Astrocyte (in vitro differentiated cells and primary cell): ENCODE measurements around the gene CACNA1C.

Experiments used
- EZH2 ChIP-seq: IDR thresholded peaks from 2 replicates; pipeline ENCODE4 v1.6.1; 2012; ENCODE audit warnings: mild to moderate bottlenecking, low read length, inconsistent platforms; ENCODE audit not compliant: insufficient read depth
- TF ChIP-seq, protein P1 (sequence below): IDR thresholded peaks from 2 replicates; pipeline ENCODE4 v1.5.1; 2011; ENCODE audit warnings: low read depth, mild to moderate bottlenecking, inconsistent platforms, low read length, moderate library complexity; ENCODE audit not compliant: insufficient read depth

GRCh38 chr12:2537868-2538541 lies 485.2 kb downstream of the CACNA1C start:
- TF ChIP-seq, protein P1, sequence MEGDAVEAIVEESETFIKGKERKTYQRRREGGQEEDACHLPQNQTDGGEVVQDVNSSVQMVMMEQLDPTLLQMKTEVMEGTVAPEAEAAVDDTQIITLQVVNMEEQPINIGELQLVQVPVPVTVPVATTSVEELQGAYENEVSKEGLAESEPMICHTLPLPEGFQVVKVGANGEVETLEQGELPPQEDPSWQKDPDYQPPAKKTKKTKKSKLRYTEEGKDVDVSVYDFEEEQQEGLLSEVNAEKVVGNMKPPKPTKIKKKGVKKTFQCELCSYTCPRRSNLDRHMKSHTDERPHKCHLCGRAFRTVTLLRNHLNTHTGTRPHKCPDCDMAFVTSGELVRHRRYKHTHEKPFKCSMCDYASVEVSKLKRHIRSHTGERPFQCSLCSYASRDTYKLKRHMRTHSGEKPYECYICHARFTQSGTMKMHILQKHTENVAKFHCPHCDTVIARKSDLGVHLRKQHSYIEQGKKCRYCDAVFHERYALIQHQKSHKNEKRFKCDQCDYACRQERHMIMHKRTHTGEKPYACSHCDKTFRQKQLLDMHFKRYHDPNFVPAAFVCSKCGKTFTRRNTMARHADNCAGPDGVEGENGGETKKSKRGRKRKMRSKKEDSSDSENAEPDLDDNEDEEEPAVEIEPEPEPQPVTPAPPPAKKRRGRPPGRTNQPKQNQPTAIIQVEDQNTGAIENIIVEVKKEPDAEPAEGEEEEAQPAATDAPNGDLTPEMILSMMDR, result no peak
- TF ChIP-seq EZH2, result no peak
